Aorta (tissue), 5 donors: ENCODE data around the gene FER. TPM values are rescaled to one million over a fixed set of nuclear protein-coding genes. Genes with fewer than 3 reads are reported as not detected.

Source experiments
- ATAC-seq: fragments of 200-7000 bp; cut with Tn5 transposase; one replicate; pipeline ENCODE4 v1.9.1; 2022; ENCODE audit warnings: moderate library complexity; ENCODE audit not compliant: low FRiP score
- DNase-seq, 2 donors: peaks; one replicate each; pipeline ENCODE4 v3.0.0-alpha.2; 2020
- H3K27ac ChIP-seq, 2 donors: one replicate each; pipeline ENCODE4 v1.5.1; 2013; ENCODE audit warnings: low read length in 2 of 2, mild to moderate bottlenecking in 2 of 2, moderate library complexity in 2 of 2, control low read depth in 1 of 2, inconsistent platforms in 1 of 2, low read depth in 1 of 2
- H3K27me3 ChIP-seq, 2 donors: one replicate each; pipeline ENCODE4 v1.6.1; 2013; ENCODE audit warnings: control low read depth in 1 of 2, low read length in 1 of 2, mild to moderate bottlenecking in 1 of 2, moderate library complexity in 1 of 2; ENCODE audit not compliant: insufficient read depth in 2 of 2, control insufficient read depth in 1 of 2
- H3K36me3 ChIP-seq, 2 donors: one replicate each; pipeline ENCODE4 v1.6.1; 2013; ENCODE audit warnings: control low read depth in 1 of 2, low read length in 1 of 2, mild to moderate bottlenecking in 1 of 2; ENCODE audit not compliant: insufficient read depth in 2 of 2, control insufficient read depth in 1 of 2
- H3K4me1 ChIP-seq, 2 donors: one replicate each; pipeline ENCODE4 v1.6.1; 2013; ENCODE audit warnings: low read length in 2 of 2, control low read depth in 1 of 2, mild to moderate bottlenecking in 1 of 2, moderate library complexity in 1 of 2; ENCODE audit not compliant: insufficient read depth in 2 of 2, control insufficient read depth in 1 of 2
- H3K4me3 ChIP-seq, 2 donors: one replicate each; pipeline ENCODE4 v1.5.1; 2013; ENCODE audit warnings: low read length in 2 of 2, control low read depth in 1 of 2, mild to moderate bottlenecking in 1 of 2
- H3K9me3 ChIP-seq: one replicate; pipeline ENCODE4 v1.6.1; 2013; ENCODE audit warnings: mild to moderate bottlenecking, low read length; ENCODE audit not compliant: control insufficient read depth
- WGBS, 2 donors: extraction: QIAGEN DNeasy Blood & Tissue Kit; methylation state at CpG; one replicate each; pipeline ENCODE4 v1.1.7; 2013; 5-methylcytosine and 5-hydroxymethylcytosine counted together
- intact Hi-C, 2 donors: fragments of 100-400 bp; cut with DNase I; formaldehyde crosslinking; loops; one replicate each; pipeline versions ENCODE4 v1.14.2 to v1.15.0; 2022
- polyA plus RNA-seq, 2 donors: library from polyadenylated mRNA; stranded (reverse); fragments of 200-250 nt; gene quantifications; one replicate each; pipeline ENCODE4 v1.2.3, GENCODE V29; 2013
- total RNA-seq, 2 donors: library from RNA; stranded (reverse); fragmentation: NEBNext Ultra II Directional; extraction: Animal tissue kit (Norgen Biotek cat#: 25700); gene quantifications; one replicate each; pipeline ENCODE4 v1.2.1, GENCODE V29; 2021
- donor health status: healthy with polysubstance abuse.
- donor health status: Bipolar disorder and iron deficiency.
- donor health status: DM: no; HTN: no; CAD: no.
- donor health status: DM: no; HTN: no; CAD: no.
- donor health status: DM: yes; HTN: yes; CAD: no.

Gene FER
- total and polyA plus RNA-seq, 4 donors = 5.1 to 54.6 (median 27.8) TPM

DNA sequence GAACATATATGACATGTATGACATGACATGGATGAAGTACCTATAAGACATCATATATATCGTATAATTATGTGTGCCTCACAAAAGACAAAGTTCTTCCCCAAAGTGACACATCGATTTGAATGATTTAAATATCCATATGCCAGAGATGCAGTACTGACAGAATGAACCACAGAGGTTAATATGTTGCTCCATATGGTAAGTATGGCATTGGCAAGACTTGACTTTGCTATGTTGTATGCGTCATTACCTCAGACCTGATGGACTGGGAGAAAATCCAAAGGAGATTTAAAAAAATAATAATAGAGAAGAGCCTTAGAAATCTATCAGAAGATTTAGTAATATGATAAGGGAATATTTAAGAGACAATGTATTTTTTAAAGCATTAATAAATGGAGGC, 398.9 kb downstream of the FER start:
- Histone ChIP-seq H3K4me3 (no peak overlapping the region), H3K36me3 (no peaks in the 10 kb centered on the region), H3K27ac (no peak overlapping the region), H3K9me3 (no peaks in the 10 kb centered on the region), H3K27me3 (no peaks in the 10 kb centered on the region), H3K4me1 (peaks cover under 1 to 3% of the 10 kb centered on the region in 2 donors)
- intact Hi-C loops = no loop called here
- ATAC-seq = no peak
- WGBS, 2 donors = 77 to 80% methylated on average over 3 of the region's 3 CpGs
- no peak for DNase-seq

DNA sequence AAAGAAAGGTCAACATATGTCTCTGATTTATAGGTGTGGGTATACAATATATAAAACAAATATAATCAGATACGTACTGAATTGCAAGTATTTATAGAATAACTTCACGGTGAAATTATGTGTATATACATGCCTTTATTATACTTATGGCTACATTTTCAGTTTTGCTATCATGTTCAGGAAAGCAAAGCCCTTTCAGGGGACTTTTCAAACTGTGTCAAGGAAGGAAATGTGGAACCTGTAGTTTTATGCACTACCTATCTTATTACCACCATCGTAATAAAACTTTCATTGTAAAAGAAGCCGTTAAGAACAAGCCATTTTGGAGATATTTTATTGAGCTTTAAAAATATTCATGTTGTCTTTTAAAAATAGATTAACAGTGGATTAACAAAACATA, 404.9 kb downstream of the FER start:
- no peak for ATAC-seq
- 83 to 88% methylated on average over 4 of the region's 4 CpGs for WGBS, 2 donors
- H3K4me3 ChIP-seq = no peak overlapping the region

DNA sequence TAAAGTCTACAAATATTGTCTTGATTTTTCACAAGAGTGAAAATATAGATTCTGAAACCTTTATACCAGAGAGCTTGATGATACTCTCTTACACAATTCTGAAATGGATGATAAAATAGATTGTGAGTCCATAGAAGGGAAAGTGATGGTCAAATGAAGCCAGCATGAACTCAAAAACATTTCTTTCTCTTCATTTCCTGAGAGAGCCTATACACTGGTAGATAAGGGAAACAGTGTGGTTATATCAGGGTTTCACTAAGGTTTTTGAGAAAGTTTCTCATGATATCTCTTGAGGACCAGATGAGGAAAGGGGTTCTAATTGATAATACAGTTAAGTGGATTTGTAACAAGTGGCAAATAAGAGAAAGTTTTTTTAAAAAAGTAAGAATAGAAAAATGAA, 407.9 kb downstream of the FER start:
- no peaks in the 10 kb centered on the region for H3K4me1 ChIP-seq
- DNase-seq (no peak), ATAC-seq (no peak)
- no peak overlapping the region for H3K4me3 ChIP-seq
- intact Hi-C loops = no loop called here
- no peaks in the 10 kb centered on the region for H3K27me3 ChIP-seq
- H3K36me3 ChIP-seq = no peaks in the 10 kb centered on the region
- no peak overlapping the region for H3K27ac ChIP-seq
- no peaks in the 10 kb centered on the region for H3K9me3 ChIP-seq

More for the DNA sequence above, 404.9 kb downstream of the FER start:
- H3K9me3 ChIP-seq = no peaks in the 10 kb centered on the region
- H3K36me3 ChIP-seq = no peaks in the 10 kb centered on the region
- no peaks in the 10 kb centered on the region for H3K27me3 ChIP-seq
- H3K27ac ChIP-seq = no peak overlapping the region
- intact Hi-C loops = no loop called here
- no peaks in the 10 kb centered on the region for H3K4me1 ChIP-seq
- no peak for DNase-seq

DNA sequence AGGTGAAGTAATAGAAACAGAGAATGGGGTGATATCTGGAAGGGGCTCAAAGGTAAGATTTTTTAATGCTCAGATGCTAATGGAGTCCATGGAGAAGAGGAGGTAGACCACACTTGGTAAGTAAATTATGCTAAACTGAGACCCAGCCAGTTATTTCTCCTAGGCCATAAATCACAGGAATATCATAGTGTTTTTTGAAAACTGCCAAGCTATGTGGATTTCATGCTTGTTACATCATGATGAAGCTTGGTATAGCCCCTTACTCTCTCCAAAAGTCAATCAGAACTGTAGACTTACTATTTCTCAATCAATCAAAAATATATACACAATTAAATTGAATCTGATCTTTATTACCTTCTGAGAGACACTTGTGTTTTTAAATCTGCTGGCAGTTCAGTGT, 409.2 kb downstream of the FER start:
- H3K27me3 ChIP-seq = no peaks in the 10 kb centered on the region
- ATAC-seq (no peak), DNase-seq (no peak)

DNA sequence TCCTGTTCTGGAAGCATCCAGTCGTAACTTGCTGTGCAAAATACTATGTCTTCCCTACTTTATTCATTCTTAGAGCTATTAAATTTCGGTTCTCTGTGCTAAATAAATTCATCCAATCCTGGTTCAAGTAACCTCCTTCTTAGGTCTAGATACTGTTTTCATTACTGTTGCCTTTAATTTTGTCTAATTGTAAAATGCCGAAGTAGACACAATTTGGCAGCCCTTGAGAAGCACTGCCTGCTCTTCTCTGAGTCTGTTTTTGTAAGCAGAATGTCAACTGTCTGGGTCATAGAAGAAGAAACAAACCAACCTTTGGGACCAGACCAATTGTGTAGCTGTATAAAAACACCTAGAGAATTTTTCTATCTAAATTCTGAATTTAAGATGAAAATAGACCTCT, 412.8 kb downstream of the FER start:
- no peak overlapping the region for H3K4me3 ChIP-seq
- no peaks in the 10 kb centered on the region for H3K36me3 ChIP-seq
- H3K27ac ChIP-seq = no peak overlapping the region
- intact Hi-C loops = no loop called here
- no peaks in the 10 kb centered on the region for H3K4me1 ChIP-seq
- DNase-seq = no peak
- H3K9me3 ChIP-seq = no peaks in the 10 kb centered on the region
- H3K27me3 ChIP-seq = no peaks in the 10 kb centered on the region
- 82 to 84% methylated on average over 3 of the region's 3 CpGs for WGBS, 2 donors
- ATAC-seq = no peak

More for the DNA sequence above, 409.2 kb downstream of the FER start:
- H3K4me1 ChIP-seq = no peaks in the 10 kb centered on the region
- no peaks in the 10 kb centered on the region for H3K9me3 ChIP-seq
- intact Hi-C loops = no loop called here
- H3K36me3 ChIP-seq = no peaks in the 10 kb centered on the region
- no peak overlapping the region for H3K4me3 ChIP-seq
- H3K27ac ChIP-seq = no peak overlapping the region

DNA sequence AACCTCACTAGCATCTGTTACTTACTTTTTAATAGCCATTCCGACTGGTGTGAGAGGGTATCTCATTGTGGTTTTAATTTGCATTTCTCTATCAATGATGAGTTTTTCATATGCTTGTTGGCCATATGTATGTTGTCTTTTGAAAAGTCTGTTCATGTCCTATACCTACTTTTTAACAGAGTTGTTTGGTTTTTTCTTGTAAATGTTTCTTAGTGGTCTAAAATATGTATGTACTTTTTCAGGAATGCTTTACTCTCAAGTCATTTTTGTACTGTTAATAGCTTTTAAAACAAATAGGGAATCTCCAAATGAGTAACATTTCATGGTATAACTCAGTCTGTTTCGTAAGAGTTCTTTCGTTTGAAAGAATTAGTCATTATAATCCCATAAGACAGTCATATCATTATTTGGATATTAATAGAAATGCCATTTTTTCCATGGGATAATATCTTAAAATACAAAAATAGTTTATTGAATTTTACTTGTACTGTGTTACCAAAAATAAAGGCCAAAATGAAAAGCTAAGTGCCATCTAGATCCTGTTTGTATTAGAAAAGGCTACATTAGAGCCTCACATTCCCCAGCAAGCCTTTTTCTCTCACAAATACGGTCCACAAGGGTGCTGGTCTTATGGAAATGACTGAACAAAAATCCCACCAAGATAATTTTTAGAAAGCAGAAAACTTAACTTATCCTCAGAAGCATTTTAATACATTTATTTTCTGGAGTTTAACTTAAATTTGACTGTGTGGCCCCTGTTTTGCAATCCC, 414.4 kb downstream of the FER start:
- no peak for ATAC-seq
- Histone ChIP-seq H3K27ac (no peak overlapping the region), H3K27me3 (no peaks in the 10 kb centered on the region), H3K9me3 (no peaks in the 10 kb centered on the region), H3K4me3 (no peak overlapping the region), H3K36me3 (no peaks in the 10 kb centered on the region), H3K4me1 (no peaks in the 10 kb centered on the region)
- no peak for DNase-seq
- intact Hi-C loops = no loop called here
- 27 to 30% methylated on average over 4 of the region's 4 CpGs for WGBS, 2 donors

DNA sequence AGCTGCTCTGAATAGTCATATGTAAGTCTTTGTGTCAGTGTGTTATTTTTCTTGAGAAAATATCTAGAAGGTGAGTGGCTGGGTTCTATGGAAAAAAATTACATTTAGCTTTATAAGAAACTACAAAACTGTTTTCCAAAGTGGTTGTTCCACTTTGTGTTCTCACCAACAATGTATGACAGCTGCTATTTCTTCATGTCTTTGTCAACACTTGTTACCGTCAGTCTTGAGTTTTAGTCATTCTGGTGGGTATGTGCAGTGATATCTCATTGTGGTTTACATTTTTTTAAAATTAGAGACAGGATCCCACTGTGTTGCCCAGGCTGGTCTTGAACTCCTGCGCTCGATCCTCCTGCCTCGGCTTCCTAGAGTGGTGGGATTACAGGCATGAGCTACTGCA, 415.6 kb downstream of the FER start:
- intact Hi-C loops = no loop called here
- Histone ChIP-seq H3K27me3 (no peaks in the 10 kb centered on the region), H3K27ac (no peak overlapping the region), H3K4me1 (no peaks in the 10 kb centered on the region), H3K4me3 (no peak overlapping the region), H3K9me3 (no peaks in the 10 kb centered on the region), H3K36me3 (no peaks in the 10 kb centered on the region)
- WGBS, 2 donors = 97 to 98% methylated on average over 4 of the region's 4 CpGs
- DNase-seq = no peak
- ATAC-seq = no peak

DNA sequence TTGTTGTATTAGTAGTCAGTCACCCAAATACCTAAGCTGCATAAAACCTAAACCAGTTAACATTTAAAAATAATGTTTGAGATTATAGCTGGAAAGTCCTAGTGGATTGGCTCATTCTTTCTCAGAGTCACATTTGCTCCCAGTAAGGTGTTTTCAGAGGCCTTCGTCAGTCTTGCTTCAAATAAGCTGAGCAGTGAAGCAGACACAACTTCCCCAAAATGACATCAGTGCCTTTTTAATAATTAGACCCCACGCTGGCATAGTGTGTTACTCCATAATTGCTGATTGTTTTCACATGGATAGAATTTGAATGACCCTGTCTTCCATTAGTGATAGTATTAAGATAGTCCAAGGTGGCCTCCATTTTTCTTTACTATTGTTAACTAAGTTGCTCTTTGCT, 416.3 kb downstream of the FER start:
- ATAC-seq (no peak), DNase-seq (no peak)
- intact Hi-C loops = no loop called here
- WGBS, 2 donors = 95 to 99% methylated on average over 2 of the region's 2 CpGs
- Histone ChIP-seq H3K27ac (no peak overlapping the region), H3K9me3 (no peaks in the 10 kb centered on the region), H3K36me3 (no peaks in the 10 kb centered on the region), H3K27me3 (no peaks in the 10 kb centered on the region), H3K4me1 (no peaks in the 10 kb centered on the region), H3K4me3 (no peak overlapping the region)

DNA sequence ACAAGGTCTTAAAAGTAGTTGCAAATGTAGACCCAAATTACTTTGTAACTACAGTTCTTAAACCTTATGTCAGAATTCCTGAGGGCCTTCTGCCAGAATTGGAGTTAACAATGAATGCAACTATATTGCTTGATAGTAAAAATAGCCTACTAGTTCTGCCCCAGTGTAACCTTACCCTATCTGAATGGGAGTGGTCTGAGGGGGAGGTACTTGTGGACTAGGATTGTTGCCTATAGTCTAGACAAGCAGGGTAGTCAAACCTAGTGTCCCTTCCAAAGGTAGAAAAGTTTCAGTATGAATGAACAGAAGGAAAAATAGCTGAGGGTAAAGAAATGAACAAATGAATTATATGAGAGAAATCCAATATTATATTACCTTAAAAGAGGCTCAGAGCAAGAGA, 419.9 kb downstream of the FER start:
- DNase-seq (no peak), ATAC-seq (no peak)
- Histone ChIP-seq H3K4me1 (no peaks in the 10 kb centered on the region), H3K27ac (no peak overlapping the region), H3K27me3 (no peaks in the 10 kb centered on the region), H3K4me3 (no peak overlapping the region), H3K36me3 (no peaks in the 10 kb centered on the region), H3K9me3 (no peaks in the 10 kb centered on the region)
- intact Hi-C loops = no loop called here
